Activated T-helper 1 cell treated with anti-CD3 and anti-CD28 coated beads, Interleukin-2, amount 50 U/mL, for 16 hours (primary cell): ENCODE data around the gene KIF1B.
A peak's percentile ranks its signal among the peaks of the same experiment; 100 is the strongest.
"Not testable (repeated sequence)": the region's sequence is repeated elsewhere in the genome, so short reads cannot be mapped to it uniquely, and the experiment has no call there.

ENCODE experiments used
- DNase-seq, 2 donors: peaks; one replicate each; pipeline ENCODE4 v3.0.0-alpha.2; 2020; ENCODE audit warnings: low read depth in 1 of 2, low spot score in 1 of 2

Gene KIF1B

GRCh38 chr1:10380594-10381275 lies 170.4 kb downstream of the KIF1B start:
- DNase-seq = no peak

- no peak for DNase-seq
These were observed 173.3 kb downstream of the KIF1B start for GRCh38 chr1:10383630-10384029.

- DNase-seq = no peak
These were observed 173.8 kb downstream of the KIF1B start for GRCh38 chr1:10384219-10384618.

GRCh38 chr1:10386761-10387676 lies 176.6 kb downstream of the KIF1B start:
- DNase-seq = no peak

- DNase-seq = no peak
These were observed 177.5 kb downstream of the KIF1B start for GRCh38 chr1:10387677-10388386.

GRCh38 chr1:10388387-10388715 lies 178.0 kb downstream of the KIF1B start:
- DNase-seq = no peak

- DNase-seq = no peak
These were observed 179.1 kb downstream of the KIF1B start for GRCh38 chr1:10389271-10389973.

- DNase-seq = no peak
These were observed 186.5 kb downstream of the KIF1B start for GRCh38 chr1:10396870-10397269.

- no peak for DNase-seq
These were observed 187.9 kb downstream of the KIF1B start for GRCh38 chr1:10398278-10398733.

- peak; percentile 94 to 96 for DNase-seq
These were observed 188.5 kb downstream of the KIF1B start, which contains the start of gene PGD for GRCh38 chr1:10398734-10399443. PGD (plus strand) TSS chr1:10399064; CDS start chr1:10399118, 54 bp downstream.

- DNase-seq = no peak
These were observed 189.1 kb downstream of the KIF1B start for GRCh38 chr1:10399444-10399941.

- DNase-seq = no peak
These were observed 189.6 kb downstream of the KIF1B start for GRCh38 chr1:10400013-10400412.

GRCh38 chr1:10401281-10401680 lies 190.9 kb downstream of the KIF1B start:
- DNase-seq = no peak

GRCh38 chr1:10402729-10403274 lies 192.4 kb downstream of the KIF1B start:
- no peak for DNase-seq

- no peak for DNase-seq
These were observed 196.8 kb downstream of the KIF1B start for GRCh38 chr1:10407201-10407600.

GRCh38 chr1:10415211-10415930 lies 205.0 kb downstream of the KIF1B start:
- no peak for DNase-seq

- DNase-seq = not testable (repeated sequence)
These were observed 205.6 kb downstream of the KIF1B start for GRCh38 chr1:10415967-10416366.

GRCh38 chr1:10418741-10419140 lies 208.4 kb downstream of the KIF1B start:
- not testable (repeated sequence) for DNase-seq

GRCh38 chr1:10419351-10419750 lies 209.0 kb downstream of the KIF1B start:
- no peak for DNase-seq
